Nucleus accumbens (tissue), 56 donors: ENCODE measurements around the gene APLP2.
A peak's percentile ranks its signal among the peaks of the same experiment; 100 is the strongest.

Experiments
- DNase-seq, 56 donors: peaks; one replicate each; lab custom pipeline; 2025; lab: John Stamatoyannopoulos, UW

The APLP2 gene

DNA sequence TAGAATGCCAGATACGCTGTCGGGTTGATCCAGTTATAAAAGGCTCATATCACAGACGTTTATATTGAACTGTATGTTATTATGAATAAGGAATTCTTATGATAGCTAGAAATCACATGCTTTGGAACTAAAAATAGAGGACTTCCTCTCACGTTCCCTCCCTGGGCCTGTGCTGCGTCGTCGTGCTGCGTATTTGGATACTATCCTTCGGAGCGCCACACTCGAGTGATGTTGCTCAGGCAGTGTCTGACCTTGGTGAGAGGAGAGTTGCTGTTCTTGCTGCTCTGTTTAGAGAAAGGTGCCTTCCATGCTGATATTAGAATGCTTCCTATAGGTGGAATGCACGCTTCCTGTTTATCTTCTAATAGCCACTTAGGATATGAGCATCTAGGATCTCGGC lies 69.7 kb downstream of the APLP2 start:
- peak in 1 of 56 donors; percentile 12 for DNase-seq

DNA sequence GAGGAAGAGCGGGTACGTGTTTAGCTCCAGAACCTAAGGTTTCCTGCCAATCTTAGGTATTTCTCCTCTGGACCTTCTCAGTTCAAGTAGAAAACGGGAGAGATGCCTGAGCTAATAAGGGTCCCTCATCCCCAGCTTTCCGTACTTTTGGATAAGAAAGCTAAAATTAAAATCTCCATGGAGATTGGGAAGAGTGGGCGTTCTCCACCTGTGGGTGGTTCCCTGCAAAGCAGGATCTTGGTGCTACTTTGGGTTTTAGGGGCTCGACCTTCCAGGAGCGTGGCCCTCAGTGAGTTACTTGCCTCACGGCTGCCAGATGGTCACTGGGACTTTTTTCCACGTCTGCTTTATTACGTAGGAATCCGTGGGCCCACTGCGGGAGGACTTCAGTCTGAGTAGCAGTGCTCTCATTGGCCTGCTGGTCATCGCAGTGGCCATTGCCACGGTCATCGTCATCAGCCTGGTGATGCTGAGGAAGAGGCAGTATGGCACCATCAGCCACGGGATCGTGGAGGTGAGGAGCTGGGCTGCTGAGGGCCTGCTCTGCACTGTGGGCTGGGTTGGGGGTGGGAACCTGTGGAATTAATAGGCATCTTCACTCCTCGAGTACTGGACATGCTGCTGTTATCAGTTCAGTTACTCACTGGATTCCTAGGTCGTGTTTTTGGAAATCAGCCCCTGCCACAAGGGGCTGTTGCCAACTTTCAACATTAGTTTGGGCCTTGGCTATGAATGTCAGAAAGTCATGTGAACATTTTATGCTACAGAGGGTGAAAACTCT lies 72.1 kb downstream of the APLP2 start:
- DNase-seq, result peak in 5 of 56 donors; percentile 14 to 22 (median 15)

DNA sequence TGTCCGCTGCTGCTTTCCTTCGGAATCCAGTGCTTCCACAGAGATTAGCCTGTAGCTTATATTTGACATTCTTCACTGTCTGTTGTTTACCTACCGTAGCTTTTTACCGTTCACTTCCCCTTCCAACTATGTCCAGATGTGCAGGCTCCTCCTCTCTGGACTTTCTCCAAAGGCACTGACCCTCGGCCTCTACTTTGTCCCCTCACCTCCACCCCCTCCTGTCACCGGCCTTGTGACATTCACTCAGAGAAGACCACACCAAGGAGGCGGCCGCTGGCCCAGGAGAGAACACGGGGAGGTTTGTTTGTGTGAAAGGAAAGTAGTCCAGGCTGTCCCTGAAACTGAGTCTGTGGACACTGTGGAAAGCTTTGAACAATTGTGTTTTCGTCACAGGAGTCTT lies 74.4 kb downstream of the APLP2 start:
- peak in 6 of 56 donors; percentile 14 to 38 (median 16) for DNase-seq

DNA sequence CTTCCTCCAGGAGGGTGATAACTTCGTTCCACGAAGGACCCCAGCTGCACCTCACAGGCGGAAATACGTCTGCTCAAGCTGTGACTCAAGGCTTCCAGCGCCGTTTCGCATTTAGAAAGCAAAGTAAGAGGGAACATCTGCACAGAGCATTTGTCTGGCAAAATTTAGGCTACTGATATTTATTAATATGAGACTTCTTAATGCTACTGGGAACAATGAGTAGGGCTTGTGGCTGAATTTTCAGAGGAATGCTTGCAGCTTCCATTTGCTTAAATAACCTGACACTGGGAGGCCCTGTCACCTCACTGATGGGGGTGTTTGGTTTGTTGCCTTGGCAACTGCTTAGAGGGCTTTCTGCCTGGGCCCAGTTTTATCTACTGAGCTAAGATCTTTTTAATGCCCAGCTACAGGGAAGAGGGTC lies 75.2 kb downstream of the APLP2 start:
- DNase-seq, result peak in 8 of 56 donors; percentile 12 to 55 (median 31)

DNA sequence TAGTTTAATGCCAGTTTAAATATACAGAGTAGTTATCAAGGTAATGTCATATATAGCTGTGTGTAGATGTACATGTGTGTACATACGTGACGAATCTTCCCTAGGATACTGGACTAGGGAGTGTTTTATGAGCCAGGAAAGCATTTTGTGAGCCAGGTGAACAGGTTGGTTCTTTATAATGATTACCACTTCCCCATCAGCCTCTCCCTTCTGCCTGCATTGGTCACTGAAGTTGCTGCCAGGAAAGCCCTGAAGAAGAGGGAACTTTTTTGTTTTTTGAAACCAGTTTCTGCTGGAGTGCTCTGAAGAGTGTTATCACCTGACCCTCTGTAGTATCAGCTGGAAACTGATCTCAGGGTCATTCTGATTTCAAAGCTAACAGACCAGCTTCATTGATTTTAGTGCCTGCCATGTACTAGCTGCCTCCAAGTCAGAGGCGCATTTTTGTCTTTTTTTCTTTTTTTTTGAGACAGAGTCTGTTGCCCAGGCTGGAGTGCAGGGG lies 75.7 kb downstream of the APLP2 start:
- DNase-seq, result no peak

DNA sequence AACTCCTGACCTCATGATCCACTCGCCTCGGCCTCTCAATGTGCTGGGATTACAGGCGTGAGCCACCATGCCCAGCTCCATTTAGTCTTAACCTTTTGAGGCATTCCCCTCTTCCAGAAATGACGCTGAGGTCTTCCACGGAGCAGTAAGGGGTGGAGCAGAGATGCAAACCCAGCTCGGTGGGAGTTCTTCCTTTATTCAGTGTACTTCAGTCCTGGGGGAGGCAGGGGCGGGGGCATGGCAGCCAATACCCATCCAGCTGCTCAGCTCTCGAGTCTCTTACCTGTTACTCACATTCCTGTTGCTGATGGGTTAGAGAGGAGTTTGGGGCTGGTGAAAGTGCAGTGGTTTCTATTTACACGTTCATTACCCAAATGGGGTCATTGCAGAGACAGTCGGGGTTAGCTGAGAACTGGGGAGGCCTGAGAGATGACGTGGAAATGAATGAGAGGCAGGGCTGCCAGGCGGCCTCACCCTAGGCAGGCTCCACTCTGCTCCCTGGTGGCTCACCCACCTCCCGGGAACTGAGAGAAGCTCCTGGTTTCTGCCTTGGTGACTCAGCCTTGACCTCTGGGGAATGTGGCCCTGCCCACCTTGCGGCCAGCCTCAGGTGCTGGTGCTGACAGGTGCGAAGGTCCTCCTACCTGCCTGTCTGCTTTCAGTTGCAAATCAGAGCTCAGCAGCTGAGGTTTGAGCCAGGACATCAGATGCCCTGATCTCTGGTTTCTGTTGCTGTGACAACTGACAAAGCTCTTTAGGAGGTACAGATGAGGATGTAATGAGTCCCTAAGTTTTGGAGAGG lies 76.5 kb downstream of the APLP2 start:
- peak in 16 of 56 donors; percentile 9 to 46 (median 24) for DNase-seq

- DNase-seq, result peak in 13 of 56 donors; percentile 10 to 44 (median 28)
Observed at GRCh38 chr11:130146796-130147195, 77.1 kb downstream of the APLP2 start.

DNA sequence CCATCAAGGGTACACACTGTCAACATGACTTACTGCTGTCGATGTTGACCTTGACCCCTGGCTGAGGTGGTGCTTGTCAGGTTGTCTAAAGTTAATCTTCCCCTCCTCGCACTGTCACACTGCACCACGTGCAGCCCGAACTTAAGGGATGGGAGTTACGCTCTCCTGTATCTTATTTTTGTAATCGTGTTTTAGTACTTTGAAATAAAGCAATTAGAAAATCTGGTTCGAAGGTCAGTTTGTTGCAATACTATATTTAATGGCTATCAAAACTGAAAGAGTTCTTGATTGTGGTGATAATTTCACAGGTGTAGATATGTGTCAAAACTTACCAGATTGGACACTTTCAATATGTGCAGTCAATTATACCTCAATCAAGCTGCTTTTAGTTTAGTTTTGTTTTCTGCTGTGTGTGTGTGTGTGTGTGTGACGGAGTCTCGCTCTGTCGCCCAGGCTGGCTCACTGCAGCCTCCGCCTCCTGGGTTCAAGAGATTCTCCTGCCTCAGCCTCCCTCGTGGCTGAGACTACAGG lies 79.2 kb downstream of the APLP2 start:
- no peak for DNase-seq

- no peak for DNase-seq
Observed at GRCh38 chr11:130150790-130151189, 81.1 kb downstream of the APLP2 start.

DNA sequence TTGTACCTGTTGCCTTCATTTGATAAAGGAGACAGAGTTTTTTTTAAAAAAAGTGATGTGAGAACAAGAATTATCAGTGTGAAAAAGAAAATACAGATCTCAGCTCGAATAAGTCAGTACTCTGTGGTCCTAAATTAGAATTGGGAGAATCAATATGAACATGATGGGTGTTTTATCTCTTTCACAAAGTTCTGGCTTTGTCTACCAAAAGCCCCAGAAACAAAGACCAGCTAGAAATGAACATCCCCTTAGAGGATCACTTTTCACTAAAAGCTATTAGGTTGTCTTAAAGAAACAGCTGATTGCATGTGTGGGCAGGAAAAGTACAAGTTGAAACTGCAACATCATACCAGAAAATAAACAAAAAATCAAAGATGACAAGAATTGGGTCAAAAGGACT lies 81.5 kb downstream of the APLP2 start:
- no peak for DNase-seq

DNA sequence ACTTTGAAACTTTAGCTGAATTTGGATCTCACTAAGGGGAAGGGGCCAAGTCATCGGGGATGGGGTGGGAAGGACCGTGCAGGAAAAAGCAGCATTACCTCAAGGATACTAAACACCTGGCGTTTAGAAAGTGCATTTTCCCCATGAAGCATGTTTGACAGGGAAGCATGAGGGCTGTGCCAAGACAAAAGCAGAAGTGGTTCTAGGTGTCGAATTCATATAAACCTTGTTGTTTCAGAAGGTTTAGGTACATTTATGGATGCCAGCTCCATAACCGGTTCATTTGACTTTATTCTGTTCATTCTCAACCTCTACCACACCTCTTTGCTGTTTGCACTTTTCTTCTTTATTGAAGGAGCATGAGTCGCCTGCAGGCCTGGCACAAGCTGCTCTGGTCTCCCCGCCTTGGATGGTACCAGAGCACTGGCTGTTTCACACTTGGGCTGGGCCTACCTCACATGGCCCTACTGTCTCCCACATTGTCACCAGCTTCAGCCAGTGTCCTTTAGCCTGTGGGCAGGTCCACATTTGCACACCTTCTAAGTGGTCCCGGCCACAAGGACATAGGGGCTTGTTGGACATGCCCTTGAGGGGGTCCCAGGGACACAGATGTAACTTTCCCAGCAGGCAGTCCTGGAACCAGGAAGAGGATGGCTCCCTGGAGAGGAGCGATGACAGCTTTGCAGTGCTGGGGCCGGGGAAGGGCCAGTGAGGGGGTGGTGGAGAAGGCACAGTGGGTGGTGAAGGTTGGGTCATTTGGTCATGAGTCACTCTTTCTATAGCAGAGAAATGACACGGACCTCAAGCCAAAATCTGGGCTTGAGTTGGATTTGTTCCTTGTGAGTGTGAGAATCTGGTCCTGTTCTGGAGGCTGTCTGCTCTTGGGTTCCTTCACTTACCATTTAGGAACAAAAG lies 86.7 kb downstream of the APLP2 start:
- no peak for DNase-seq

GRCh38 chr11:130157101-130157500 lies 87.4 kb downstream of the APLP2 start:
- no peak for DNase-seq

DNA sequence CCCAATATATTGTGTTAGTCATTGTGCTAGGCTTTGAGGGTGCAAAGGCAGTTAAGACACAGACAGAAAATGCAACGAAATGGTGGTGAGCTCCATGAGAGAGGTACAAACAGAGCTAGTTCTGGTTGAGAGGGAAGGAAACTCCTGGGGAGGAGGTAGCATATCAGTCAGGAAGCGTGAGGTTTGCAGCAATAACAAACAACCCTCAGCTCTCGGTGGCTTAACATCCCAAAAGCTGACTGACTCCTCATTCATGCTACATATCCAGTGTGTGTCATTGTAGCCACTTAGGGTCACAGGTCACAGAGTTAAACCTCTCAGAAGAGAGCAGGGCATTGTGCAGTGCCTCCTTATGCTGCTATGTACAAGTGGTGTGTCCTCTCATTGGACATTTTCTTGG lies 88.1 kb downstream of the APLP2 start:
- no peak for DNase-seq

DNA sequence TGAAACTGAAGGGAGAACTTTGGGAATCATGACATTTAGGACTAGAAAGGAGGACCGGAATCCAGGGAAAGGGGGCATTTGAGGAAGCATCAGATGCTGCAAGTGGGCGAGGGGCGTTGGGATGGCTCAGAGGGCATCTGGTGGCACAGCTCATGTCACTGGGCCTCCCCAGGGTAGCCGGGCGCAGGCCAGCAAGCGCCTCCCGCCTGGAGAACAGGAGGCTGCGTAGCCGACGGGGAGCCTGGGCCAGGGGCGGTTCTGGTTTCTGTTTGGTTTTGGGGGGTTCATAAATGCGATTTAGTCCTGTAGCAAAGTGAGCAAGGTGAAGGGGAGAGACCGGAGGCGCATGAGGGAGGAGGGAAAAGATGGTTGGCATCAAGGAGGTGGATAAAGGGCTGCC lies 89.4 kb downstream of the APLP2 start:
- no peak for DNase-seq

- DNase-seq, result peak in 1 of 56 donors; percentile 27
Observed at GRCh38 chr11:130159657-130160497, 90.2 kb downstream of the APLP2 start, which contains the start of gene ST14. TSS of gene ST14 (plus strand) at chr11:130159782. CDS start at chr11:130159980, 198 bp downstream.

GRCh38 chr11:130160498-130161155 lies 90.9 kb downstream of the APLP2 start:
- no peak for DNase-seq

DNA sequence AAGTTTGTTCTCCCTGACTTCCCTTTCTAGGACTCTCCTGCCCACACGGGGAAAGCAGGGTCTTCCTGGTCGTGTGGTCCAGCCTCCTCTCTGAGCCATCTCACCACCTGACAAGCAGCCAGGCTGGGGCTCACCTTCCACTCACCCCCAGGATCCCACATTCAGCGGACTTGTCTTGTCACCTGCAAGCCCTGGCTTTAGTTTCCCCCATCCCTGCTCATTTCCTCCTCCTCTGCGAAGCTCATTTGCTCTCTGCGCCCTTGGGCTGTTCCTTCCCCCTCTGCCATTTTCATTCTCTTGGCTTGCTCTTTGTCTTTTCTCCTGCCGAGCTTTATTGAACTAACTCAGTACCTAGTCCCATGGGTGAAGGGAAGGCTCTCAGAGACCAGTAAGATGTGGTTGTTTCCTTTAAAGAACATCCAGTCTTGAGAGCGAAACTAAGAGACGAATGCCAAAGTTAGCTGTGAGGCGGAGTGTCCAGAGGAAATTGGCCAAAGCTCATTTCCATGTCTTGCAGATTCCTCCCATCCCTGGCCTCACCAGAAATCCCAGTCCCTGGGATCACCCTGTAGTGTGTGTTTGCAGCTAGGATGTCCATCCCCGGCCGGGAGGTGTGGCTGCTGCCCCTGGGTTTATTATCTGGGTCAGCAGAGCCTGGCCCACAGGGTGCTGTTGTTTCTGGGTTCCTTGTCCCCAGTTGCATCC lies 91.9 kb downstream of the APLP2 start:
- no peak for DNase-seq

DNA sequence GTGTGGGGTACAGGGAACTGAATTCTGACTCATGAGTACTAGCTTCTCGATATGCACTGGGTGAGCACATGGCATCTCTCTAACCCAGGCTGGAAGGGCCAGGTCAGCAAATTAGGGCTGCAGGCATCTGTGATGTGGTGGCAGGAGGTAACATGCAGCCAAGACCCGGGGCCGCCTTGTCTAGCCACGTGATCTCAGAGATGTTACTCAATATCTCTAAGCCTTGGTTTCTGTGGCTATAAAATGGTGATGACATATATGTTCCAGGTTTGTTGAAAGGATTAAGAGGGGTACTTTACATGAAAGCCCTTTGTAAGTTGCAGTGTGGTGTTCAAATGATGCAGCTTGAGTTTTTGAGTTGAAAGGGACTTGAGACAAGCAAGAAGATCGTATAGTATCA lies 93.0 kb downstream of the APLP2 start:
- DNase-seq, result no peak
